Measurements from ENCODE around the gene PIK3C2G. TPM values are rescaled to one million over a fixed set of nuclear protein-coding genes. Genes with fewer than 3 reads are reported as not detected.
A peak's percentile ranks its signal among the peaks of the same experiment; 100 is the strongest.

The PIK3C2G gene
- total RNA-seq, 1 experiment from 2014 or later = not detected

- Histone ChIP-seq H3F3A (ENCODE audit: low read length, unreplicated experiment) (no peaks in the 10 kb centered on the region), H2AFZ (ENCODE audit: low read length) (no peak overlapping the region), H3K36me3 (ENCODE audit: low read depth, low read length) (no peaks in the 10 kb centered on the region), H3K9me2 (replicated peaks; ENCODE audit: low read length) (no peaks in the 10 kb centered on the region), H3K79me2 (ENCODE audit: low read length) (no peaks in the 10 kb centered on the region), H3K27ac (ENCODE audit: low read length) (peak overlapping the region; percentile 35; the same call in 1 of the 2 replicates), H3K9ac (ENCODE audit: low read length) (no peak overlapping the region), H3K27me3 (ENCODE audit: low read length) (no peaks in the 10 kb centered on the region), H4K20me1 (ENCODE audit: low read length) (no peaks in the 10 kb centered on the region), H3K4me1 (ENCODE audit: insufficient read depth, low read length) (peaks cover 4% of the 10 kb centered on the region; the same call in 1 of the 2 replicates), H3K9me3 (ENCODE audit: low read length) (no peaks in the 10 kb centered on the region), H3K4me3 (ENCODE audit: low read length) (no peak overlapping the region), H3K4me2 (ENCODE audit: low read length) (no peak overlapping the region)
- peak; percentile 46 for DNase-seq
- ChIA-PET POLR2A (ENCODE audit: unreplicated experiment) (no interaction called here), CTCF (no interaction called here)
- intact Hi-C loops (cut with micrococcal nuclease) = loop anchor here (10.0 kb wide), 1 partner anchor 133 kb away; no protein-coding TSS in a partner anchor
- TF ChIP-seq, protein P1, sequence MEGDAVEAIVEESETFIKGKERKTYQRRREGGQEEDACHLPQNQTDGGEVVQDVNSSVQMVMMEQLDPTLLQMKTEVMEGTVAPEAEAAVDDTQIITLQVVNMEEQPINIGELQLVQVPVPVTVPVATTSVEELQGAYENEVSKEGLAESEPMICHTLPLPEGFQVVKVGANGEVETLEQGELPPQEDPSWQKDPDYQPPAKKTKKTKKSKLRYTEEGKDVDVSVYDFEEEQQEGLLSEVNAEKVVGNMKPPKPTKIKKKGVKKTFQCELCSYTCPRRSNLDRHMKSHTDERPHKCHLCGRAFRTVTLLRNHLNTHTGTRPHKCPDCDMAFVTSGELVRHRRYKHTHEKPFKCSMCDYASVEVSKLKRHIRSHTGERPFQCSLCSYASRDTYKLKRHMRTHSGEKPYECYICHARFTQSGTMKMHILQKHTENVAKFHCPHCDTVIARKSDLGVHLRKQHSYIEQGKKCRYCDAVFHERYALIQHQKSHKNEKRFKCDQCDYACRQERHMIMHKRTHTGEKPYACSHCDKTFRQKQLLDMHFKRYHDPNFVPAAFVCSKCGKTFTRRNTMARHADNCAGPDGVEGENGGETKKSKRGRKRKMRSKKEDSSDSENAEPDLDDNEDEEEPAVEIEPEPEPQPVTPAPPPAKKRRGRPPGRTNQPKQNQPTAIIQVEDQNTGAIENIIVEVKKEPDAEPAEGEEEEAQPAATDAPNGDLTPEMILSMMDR (conservative IDR thresholded peaks at IDR 0.05; ENCODE audit: low read depth, low read length) = no peak
- TF ChIP-seq EZH2 (IDR thresholded peaks at IDR 0.05; ENCODE audit: low read length, unreplicated experiment) (no peak), EZH2phosphoT487 (IDR thresholded peaks at IDR 0.05; ENCODE audit: borderline replicate concordance, low read length) (no peak)
- no TSS peak for BruUV-seq (replicated peaks)
- ATAC-seq = peak; percentile 46
Observed at GRCh38 chr12:18591473-18591872, 330.2 kb downstream of the PIK3C2G start.

DNA sequence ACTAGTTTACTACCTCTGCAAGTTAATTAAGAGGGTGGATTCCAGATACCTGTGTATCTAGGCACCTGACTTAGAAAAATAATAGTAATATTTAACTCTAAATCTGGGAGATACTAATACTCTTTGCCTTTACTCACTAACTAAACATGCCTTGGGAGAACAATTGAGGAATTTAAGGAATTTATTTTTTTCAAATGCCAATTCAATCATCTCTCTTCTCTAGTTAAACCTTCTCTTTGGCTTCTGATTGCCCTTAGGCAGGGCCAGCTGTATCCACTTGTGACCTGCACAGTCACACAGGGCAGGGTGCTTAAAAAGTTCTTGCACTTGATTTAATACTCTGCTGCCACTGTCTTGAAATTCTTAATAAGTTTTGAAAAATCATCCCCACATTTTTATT lies 334.1 kb downstream of the PIK3C2G start:
- peak; percentile 60 for DNase-seq
- Histone ChIP-seq H3K79me2 (ENCODE audit: low read length) (no peaks in the 10 kb centered on the region), H3K9ac (ENCODE audit: low read length) (no peak overlapping the region), H3K36me3 (ENCODE audit: low read depth, low read length) (no peaks in the 10 kb centered on the region), H4K20me1 (ENCODE audit: low read length) (no peaks in the 10 kb centered on the region), H3K9me2 (replicated peaks; ENCODE audit: low read length) (no peaks in the 10 kb centered on the region), H3K4me2 (ENCODE audit: low read length) (no peak overlapping the region), H3F3A (ENCODE audit: low read length, unreplicated experiment) (no peaks in the 10 kb centered on the region), H3K27ac (ENCODE audit: low read length) (no peak overlapping the region), H3K4me3 (ENCODE audit: low read length) (no peak overlapping the region), H3K4me1 (ENCODE audit: insufficient read depth, low read length) (peaks cover 10% of the 10 kb centered on the region; the same call in 1 of the 2 replicates), H3K27me3 (ENCODE audit: low read length) (no peaks in the 10 kb centered on the region), H3K9me3 (ENCODE audit: low read length) (no peaks in the 10 kb centered on the region), H2AFZ (ENCODE audit: low read length) (no peak overlapping the region)
- BruUV-seq (replicated peaks) = no TSS peak
- TF ChIP-seq EZH2phosphoT487 (IDR thresholded peaks at IDR 0.05; ENCODE audit: borderline replicate concordance, low read length) (no peak), EZH2 (IDR thresholded peaks at IDR 0.05; ENCODE audit: low read length, unreplicated experiment) (no peak)
- TF ChIP-seq, protein P1 (conservative IDR thresholded peaks at IDR 0.05; ENCODE audit: low read depth, low read length) = no peak
- intact Hi-C loops (cut with micrococcal nuclease) = loop anchor here (10.0 kb wide), 1 partner anchor 129 kb away; no protein-coding TSS in a partner anchor
- ChIA-PET CTCF (interaction anchor here (0.5 kb wide), 1 partner anchor 168 kb away, joined by 3 read pairs; no protein-coding TSS in a partner anchor), POLR2A (ENCODE audit: unreplicated experiment) (no interaction called here)
- ATAC-seq = peak; percentile 75

- Histone ChIP-seq H3K9ac (ENCODE audit: low read length) (no peak overlapping the region), H3K27ac (ENCODE audit: low read length) (no peak overlapping the region), H3K36me3 (ENCODE audit: low read depth, low read length) (no peaks in the 10 kb centered on the region), H3F3A (ENCODE audit: low read length, unreplicated experiment) (no peaks in the 10 kb centered on the region), H3K4me3 (ENCODE audit: low read length) (no peak overlapping the region), H3K79me2 (ENCODE audit: low read length) (no peaks in the 10 kb centered on the region), H3K4me1 (ENCODE audit: insufficient read depth, low read length) (peaks cover 6% of the 10 kb centered on the region; the same call in 1 of the 2 replicates), H4K20me1 (ENCODE audit: low read length) (no peaks in the 10 kb centered on the region), H3K4me2 (ENCODE audit: low read length) (no peak overlapping the region), H3K9me3 (ENCODE audit: low read length) (no peaks in the 10 kb centered on the region), H3K27me3 (ENCODE audit: low read length) (no peaks in the 10 kb centered on the region), H2AFZ (ENCODE audit: low read length) (no peak overlapping the region), H3K9me2 (replicated peaks; ENCODE audit: low read length) (no peaks in the 10 kb centered on the region)
- ChIA-PET CTCF (no interaction called here), POLR2A (ENCODE audit: unreplicated experiment) (no interaction called here)
- DNase-seq (no peak), ATAC-seq (no peak)
- BruUV-seq (replicated peaks) = no TSS peak
- intact Hi-C loops (cut with micrococcal nuclease) = no loop called here
- TF ChIP-seq EZH2 (IDR thresholded peaks at IDR 0.05; ENCODE audit: low read length, unreplicated experiment) (no peak), EZH2phosphoT487 (IDR thresholded peaks at IDR 0.05; ENCODE audit: borderline replicate concordance, low read length) (no peak)
- TF ChIP-seq, protein P1 (conservative IDR thresholded peaks at IDR 0.05; ENCODE audit: low read depth, low read length) = no peak
Observed at GRCh38 chr12:18601962-18602361, 340.6 kb downstream of the PIK3C2G start.

Measured in PC-3 (cell line).